K562 (cell line): ENCODE results near the gene GALNT18.

Experiments
- BCOR ChIP-seq: fragments of 450-650 bp; IDR thresholded peaks from 2 replicates; pipeline ENCODE4 v1.6.1; 2016
- BMI1 ChIP-seq: fragments of 150-350 bp; IDR thresholded peaks from 2 replicates; pipeline ENCODE4 v1.6.1; 2014; ENCODE audit warnings: low read length
- CREB5 ChIP-seq: fragments of 250-450 bp; sonication (Bioruptor Pico); IDR thresholded peaks from 2 replicates; pipeline ENCODE4 v1.5.0; 2020; ENCODE audit warnings: mild to moderate bottlenecking
- HMG20A ChIP-seq: fragments of 450-650 bp; formaldehyde crosslinking; conservative IDR thresholded peaks from 2 replicates; pipeline ENCODE4 v1.4.0; 2020; ENCODE audit warnings: mild to moderate bottlenecking, mixed read lengths
- NUFIP1 ChIP-seq: fragments of 450-650 bp; IDR thresholded peaks from 2 replicates; pipeline ENCODE4 v1.6.1; 2018; ENCODE audit not compliant: partially characterized antibody
- PATZ1 ChIP-seq: fragments of 250-450 bp; sonication (Bioruptor Pico); IDR thresholded peaks from 2 replicates; pipeline ENCODE4 v1.5.0; 2020; ENCODE audit warnings: mild to moderate bottlenecking, borderline replicate concordance
- POLR2A ChIP-seq: fragments of 450-650 bp; conservative IDR thresholded peaks from 2 replicates; pipeline ENCODE4 v1.6.1; 2016
- RAD51 ChIP-seq: fragments of 450-650 bp; IDR thresholded peaks from 2 replicates; pipeline ENCODE4 v1.7.1; 2016; ENCODE audit warnings: low read depth, mild to moderate bottlenecking, borderline replicate concordance
- RNF2 ChIP-seq: sonication (generic); IDR thresholded peaks from 2 replicates; pipeline ENCODE4 v1.6.1; 2016
- TEAD4 ChIP-seq, 2 experiments: sonication (generic) in 1 of 2; formaldehyde crosslinking in 1 of 2; IDR thresholded peaks; 2 replicates each; pipeline versions ENCODE4 v1.6.1 to v1.8.0; 2012 to 2022; ENCODE audit warnings: borderline replicate concordance in 1 of 2, inconsistent platforms in 1 of 2, low read length in 1 of 2, mild to moderate bottlenecking in 1 of 2, missing genetic modification reagents in 1 of 2
- ZNF146 ChIP-seq: IDR thresholded peaks from one replicate; pipeline ENCODE4 v1.6.1; 2018; ENCODE audit warnings: missing compliant biosample characterization; ENCODE audit not compliant: unreplicated experiment
- ZNF780A ChIP-seq: fragments of 250-450 bp; sonication (Bioruptor Pico); IDR thresholded peaks from 2 replicates; pipeline ENCODE4 v1.5.0; 2021; ENCODE audit warnings: mild to moderate bottlenecking

GRCh38 chr11:11313902-11314692 is 307.7 kb downstream of the GALNT18 start:
- TF ChIP-seq POLR2A (no peak), BCOR (no peak), RNF2 (no peak), ZNF780A (CRISPR knock-in tag) (no peak), BMI1 (no peak), CREB5 (CRISPR knock-in tag) (no peak), RAD51 (no peak), NUFIP1 (no peak), PATZ1 (CRISPR knock-in tag) (no peak), ZNF146 (CRISPR knock-in tag) (no peak), HMG20A (CRISPR knock-in tag) (no peak), TEAD4 (IDR thresholded peaks at IDR 0.05; ENCODE audit: low read length) (no peak), TEAD4 (CRISPR knock-in tag; IDR thresholded peaks at IDR 0.05; ENCODE audit: borderline replicate concordance) (no peak)
